GM21717 (cell line): Measurements from ENCODE around the gene TRAPPC8.
A peak's percentile ranks its signal among the peaks of the same experiment; 100 is the strongest.
"Not testable (repeated sequence)": the region's sequence is repeated elsewhere in the genome, so short reads cannot be mapped to it uniquely, and the experiment has no call there.

Source experiments
- ATAC-seq: cut with Tn5 transposase; IDR thresholded peaks from one replicate; pipeline ENCODE4 v1.9.1; 2021; ENCODE audit warnings: mild to moderate bottlenecking, moderate library complexity; ENCODE audit not compliant: unreplicated experiment

Gene TRAPPC8

DNA sequence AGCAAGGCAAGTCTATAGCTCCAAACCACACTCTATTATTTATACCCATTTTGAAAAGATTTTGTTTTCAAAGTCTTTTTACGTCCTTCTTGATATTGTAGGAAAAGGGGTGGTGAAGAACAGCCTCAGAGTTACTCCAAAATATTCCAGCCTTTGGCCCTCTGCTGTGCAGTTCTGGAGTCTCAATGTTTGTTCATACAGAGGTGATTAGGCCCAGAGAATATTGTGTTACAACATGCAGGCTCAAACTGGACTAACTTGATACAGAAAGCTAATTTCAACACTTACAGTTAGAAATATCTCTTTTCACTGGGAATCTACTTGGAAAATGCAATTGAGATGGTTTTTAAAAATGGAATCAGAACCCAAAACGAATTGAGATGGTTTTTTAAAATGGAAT is 141.8 kb downstream of the TRAPPC8 start:
- ATAC-seq: no peak

DNA sequence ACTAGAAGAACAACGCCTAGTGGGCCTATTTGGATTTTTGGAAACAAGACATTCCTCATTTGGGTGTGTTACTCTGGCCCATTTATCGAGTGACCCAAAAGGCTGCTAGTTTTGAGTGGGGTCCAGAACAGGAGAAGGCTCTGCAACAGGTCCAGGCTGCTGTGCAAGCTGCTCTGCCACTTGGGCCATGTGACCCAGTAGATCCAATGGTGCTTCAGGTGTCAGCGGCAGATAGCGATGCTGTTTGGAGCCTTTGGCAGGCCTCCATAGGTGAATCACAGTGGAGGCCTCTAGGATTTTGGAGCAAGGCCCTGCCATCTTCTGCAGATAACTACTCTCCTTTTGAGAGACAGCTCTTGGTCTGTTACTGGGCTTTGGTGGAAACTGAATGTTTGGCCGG is 143.7 kb downstream of the TRAPPC8 start:
- not testable (repeated sequence) for ATAC-seq

GRCh38 chr18:31798399-31798798 is 144.5 kb downstream of the TRAPPC8 start:
- ATAC-seq: no peak

GRCh38 chr18:31795747-31796146 is 147.2 kb downstream of the TRAPPC8 start:
- no peak for ATAC-seq

DNA sequence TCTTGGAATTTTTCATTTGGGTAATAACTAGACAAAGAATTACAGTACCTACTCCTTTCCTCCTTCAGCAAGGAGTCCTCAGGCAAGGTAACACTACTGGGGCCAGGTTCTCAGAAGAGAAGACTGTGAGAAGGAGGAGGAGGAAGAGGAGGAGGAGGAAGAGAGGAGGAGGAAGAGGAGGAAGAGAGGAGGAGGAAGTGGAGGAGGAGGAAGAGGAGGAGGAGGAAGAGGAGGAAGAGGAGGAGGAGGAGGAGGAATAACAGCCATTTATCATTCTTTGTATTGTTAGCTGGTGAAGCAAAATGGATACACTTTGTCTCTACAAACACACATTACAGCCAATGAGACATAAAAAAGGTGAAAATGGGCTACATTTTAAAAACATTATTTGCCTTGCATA is 149.4 kb downstream of the TRAPPC8 start:
- ATAC-seq: no peak

DNA sequence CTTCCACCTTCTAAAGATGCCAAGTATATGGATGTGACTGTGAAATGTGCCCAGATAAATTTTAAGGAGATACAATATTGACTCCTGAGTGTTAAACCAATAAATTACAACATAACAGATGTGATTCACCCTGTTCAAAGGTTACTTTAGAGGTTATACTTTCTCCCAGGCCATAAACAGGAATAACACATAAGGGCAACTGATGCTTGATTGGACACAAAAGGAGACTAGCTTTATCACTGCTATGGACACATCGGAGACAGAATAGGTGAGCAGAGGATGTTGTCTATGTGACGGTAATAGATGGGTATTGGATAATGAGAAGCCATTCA is 150.4 kb downstream of the TRAPPC8 start:
- ATAC-seq: no peak

DNA sequence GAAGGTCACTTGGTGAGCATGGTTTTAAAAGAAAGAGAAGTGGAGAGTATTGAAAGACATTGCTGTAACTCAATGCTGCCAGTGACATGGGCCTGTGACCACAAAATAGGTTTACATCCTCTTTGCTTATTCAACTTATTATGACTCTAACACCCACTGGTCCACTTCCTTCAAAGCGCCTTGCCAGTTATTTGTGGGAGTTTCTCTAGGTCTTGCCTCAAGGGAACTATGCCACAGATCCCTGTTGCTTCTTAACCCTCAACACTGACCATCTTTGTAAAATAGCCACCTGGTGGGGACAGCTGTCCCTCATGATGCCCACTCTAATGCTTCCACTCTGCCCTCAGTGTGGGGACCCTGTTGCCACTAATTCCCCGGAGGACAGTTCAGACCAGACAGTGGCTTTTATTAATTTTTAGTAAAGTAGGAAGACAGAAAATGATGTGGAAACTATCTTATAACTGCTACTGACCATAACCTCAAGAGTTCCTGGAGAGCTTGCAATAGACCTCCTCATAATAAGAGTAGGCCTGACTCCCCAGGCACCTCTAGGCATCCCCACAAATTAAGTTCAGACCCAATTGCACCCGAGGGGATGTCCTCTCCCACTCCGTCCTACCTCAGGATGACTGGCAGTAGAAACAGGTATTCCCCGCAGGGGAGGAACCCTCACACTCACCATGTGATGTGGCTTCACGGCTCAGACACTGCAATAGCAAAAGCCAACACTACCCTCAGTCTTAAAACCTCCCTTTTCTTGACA is 150.9 kb downstream of the TRAPPC8 start:
- ATAC-seq: peak; percentile 95

GRCh38 chr18:31789409-31789808 is 153.5 kb downstream of the TRAPPC8 start:
- ATAC-seq: no peak

DNA sequence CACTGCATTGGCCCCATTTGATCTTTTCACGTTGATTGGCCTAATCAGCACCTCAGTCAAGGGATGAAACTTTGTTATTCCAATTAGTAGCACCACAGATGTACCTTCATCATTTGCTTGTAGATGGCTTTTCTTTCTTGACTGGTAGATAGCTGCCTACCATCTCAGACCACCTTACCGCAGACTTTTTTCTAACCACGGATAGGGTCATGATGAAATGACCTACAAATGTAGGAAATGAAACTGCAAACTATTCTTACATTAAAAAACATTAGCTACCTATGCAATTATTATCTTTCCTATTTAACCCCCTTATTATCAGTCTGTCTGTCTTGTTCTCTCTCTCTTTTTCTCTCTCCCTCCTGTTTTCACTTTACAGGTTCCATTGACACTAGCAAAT is 159.9 kb downstream of the TRAPPC8 start:
- ATAC-seq: no peak
